Spleen (tissue), 7 donors: ENCODE data around the gene HPSE.

ENCODE experiments used
- POLR2A ChIP-seq, 3 donors: fragments of 450-650 bp; IDR thresholded peaks; one replicate each; pipeline ENCODE4 v1.5.1; 2017; ENCODE audit warnings: antibody characterized with exemption in 3 of 3, mild to moderate bottlenecking in 1 of 3
- POLR2AphosphoS5 ChIP-seq, 3 donors: sonication (generic); formaldehyde crosslinking; IDR thresholded peaks; one replicate each; pipeline ENCODE4 v1.5.1; 2017; ENCODE audit warnings: antibody characterized with exemption in 3 of 3
- TF ChIP-seq, protein P1 (sequence below), 11 experiments: fragments of 200-600 bp in 7 of 11; fragments of 450-650 bp in 4 of 11; sonication (generic) in 4 of 11; IDR thresholded peaks in 8 of 11; conservative IDR thresholded peaks in 3 of 11; 1 replicate in 7 of 11; 2 replicates in 4 of 11; pipeline versions ENCODE4 v1.4.0 to v1.8.0; 2016 to 2021; ENCODE audit warnings: antibody characterized with exemption in 11 of 11, inconsistent platforms in 4 of 11, mild to moderate bottlenecking in 1 of 11
- donor health status: DM: no; HTN: no; CAD: no; lungs with moderate emphysema.
- donor health status: DM: no; HTN: no; CAD: no.
- donor health status: DM: no; HTN: no; CAD: no.

DNA sequence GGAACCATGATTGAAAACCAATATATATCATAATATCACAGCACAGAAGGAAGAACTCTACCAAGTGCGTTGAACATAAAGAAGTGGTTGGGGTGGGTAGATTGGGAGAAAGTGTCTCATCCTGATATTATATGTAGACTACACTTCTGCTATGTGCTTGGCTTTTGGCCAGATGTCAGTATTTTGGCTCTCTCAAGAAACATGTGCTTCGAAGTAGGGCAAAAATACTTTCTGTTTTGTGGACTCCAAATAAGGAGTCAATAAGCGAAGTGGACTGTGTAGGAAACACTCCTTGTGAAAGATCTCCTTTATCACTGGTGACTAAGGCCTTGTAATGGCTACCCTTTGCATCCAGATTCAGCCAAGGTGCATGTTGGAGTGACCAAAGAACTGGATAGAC lies 7.8 kb upstream of the HPSE start:
- TF ChIP-seq, protein P1, sequence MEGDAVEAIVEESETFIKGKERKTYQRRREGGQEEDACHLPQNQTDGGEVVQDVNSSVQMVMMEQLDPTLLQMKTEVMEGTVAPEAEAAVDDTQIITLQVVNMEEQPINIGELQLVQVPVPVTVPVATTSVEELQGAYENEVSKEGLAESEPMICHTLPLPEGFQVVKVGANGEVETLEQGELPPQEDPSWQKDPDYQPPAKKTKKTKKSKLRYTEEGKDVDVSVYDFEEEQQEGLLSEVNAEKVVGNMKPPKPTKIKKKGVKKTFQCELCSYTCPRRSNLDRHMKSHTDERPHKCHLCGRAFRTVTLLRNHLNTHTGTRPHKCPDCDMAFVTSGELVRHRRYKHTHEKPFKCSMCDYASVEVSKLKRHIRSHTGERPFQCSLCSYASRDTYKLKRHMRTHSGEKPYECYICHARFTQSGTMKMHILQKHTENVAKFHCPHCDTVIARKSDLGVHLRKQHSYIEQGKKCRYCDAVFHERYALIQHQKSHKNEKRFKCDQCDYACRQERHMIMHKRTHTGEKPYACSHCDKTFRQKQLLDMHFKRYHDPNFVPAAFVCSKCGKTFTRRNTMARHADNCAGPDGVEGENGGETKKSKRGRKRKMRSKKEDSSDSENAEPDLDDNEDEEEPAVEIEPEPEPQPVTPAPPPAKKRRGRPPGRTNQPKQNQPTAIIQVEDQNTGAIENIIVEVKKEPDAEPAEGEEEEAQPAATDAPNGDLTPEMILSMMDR (IDR thresholded peaks at IDR 0.05 in 8 of 11, conservative IDR thresholded peaks at IDR 0.05 in 3 of 11): no peak
- no peak for TF ChIP-seq POLR2AphosphoS5 (IDR thresholded peaks at IDR 0.05)
- TF ChIP-seq POLR2A (IDR thresholded peaks at IDR 0.05): no peak
